ENCODE measurements around the gene MARCHF5.
"Not testable (repeated sequence)": the region's sequence is repeated elsewhere in the genome, so short reads cannot be mapped to it uniquely, and the experiment has no call there.

MARCHF5 gene

DNA sequence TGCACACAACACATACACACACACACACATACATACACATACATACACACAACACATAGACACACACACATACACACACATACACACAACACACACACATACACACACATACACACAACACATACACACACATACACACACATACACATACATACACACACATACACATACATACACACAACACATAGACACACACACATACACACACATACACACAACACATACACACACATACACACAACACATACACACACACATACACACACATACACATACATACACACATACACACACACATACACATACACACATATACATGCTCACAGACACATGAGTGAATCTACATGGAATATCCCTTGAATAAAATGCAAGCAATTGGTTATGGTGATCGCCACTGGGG, 102.2 kb downstream of the MARCHF5 start:
- DNase-seq: not testable (repeated sequence)

DNA sequence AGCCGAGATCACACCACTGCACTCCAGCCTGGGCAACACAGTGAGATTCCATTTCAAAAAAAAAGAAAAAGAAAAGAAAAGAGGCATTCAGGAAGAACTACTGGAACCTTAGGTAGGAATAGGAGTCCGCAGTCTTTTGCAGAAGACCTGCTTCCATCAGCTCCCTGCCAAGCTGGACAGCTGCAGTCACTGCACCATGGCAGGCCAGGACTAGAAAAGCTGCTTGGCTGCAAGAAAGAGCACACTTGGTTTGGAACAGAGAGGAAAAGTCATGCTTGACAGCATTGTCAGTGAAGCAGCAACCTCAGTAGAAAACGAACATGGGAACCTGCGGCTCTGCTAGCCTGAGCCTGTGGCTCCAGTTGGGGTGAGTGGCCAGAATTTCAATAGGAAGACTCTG, 104.3 kb downstream of the MARCHF5 start:
- DNase-seq: no peak

DNA sequence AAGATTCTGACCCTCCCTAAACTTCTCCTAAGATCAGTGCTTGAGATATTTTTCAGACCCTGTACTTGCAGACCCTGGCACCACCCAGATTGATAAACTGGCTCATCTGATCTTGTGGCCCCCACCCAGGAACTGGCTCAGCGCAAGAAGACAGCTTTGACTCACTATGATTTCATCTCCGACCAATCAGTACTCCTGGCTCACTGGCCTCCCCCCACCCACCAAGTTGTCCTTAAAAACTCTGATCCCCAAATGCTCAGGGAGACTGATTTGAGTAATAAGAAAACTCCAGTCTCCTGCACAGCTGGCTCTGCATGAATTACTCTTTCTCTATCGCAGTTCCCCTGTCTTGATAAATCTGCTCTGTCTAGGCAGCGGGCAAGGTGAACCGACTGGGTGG, 111.3 kb downstream of the MARCHF5 start:
- not testable (repeated sequence) for DNase-seq

Data from NCI-H510A treated with DMSO at 0.1 percent for 48 hours (cell line).